HG02981 (cell line): ENCODE measurements around the gene HCFC1.

ENCODE experiments used
- ATAC-seq: cut with Tn5 transposase; IDR thresholded peaks from one replicate; pipeline ENCODE4 v1.9.1; 2021; ENCODE audit warnings: mild to moderate bottlenecking, moderate library complexity; ENCODE audit not compliant: unreplicated experiment

The HCFC1 gene

DNA sequence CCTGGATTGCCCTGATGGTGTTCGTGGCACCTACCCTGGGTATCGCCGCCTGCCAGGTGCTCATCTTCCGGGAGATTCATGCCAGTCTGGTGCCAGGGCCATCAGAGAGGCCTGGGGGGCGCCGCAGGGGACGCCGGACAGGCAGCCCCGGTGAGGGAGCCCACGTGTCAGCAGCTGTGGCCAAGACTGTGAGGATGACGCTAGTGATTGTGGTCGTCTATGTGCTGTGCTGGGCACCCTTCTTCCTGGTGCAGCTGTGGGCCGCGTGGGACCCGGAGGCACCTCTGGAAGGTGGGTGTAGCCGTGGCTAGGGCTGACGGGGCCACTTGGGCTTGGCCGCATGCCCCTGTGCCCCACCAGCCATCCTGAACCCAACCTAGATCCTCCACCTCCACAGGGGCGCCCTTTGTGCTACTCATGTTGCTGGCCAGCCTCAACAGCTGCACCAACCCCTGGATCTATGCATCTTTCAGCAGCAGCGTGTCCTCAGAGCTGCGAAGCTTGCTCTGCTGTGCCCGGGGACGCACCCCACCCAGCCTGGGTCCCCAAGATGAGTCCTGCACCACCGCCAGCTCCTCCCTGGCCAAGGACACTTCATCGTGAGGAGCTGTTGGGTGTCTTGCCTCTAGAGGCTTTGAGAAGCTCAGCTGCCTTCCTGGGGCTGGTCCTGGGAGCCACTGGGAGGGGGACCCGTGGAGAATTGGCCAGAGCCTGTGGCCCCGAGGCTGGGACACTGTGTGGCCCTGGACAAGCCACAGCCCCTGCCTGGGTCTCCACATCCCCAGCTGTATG lies 65.3 kb downstream of the HCFC1 start:
- ATAC-seq, result no peak

DNA sequence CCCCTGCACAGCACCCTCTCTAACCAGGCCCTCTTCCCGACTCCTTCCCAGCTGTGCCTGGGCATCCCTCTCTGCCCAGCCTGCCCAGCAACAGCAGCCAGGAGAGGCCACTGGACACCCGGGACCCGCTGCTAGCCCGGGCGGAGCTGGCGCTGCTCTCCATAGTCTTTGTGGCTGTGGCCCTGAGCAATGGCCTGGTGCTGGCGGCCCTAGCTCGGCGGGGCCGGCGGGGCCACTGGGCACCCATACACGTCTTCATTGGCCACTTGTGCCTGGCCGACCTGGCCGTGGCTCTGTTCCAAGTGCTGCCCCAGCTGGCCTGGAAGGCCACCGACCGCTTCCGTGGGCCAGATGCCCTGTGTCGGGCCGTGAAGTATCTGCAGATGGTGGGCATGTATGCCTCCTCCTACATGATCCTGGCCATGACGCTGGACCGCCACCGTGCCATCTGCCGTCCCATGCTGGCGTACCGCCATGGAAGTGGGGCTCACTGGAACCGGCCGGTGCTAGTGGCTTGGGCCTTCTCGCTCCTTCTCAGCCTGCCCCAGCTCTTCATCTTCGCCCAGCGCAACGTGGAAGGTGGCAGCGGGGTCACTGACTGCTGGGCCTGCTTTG lies 66.0 kb downstream of the HCFC1 start:
- no peak for ATAC-seq

- ATAC-seq, result no peak
These were observed 67.3 kb downstream of the HCFC1 start, which contains the start of gene AVPR2 for GRCh38 chrX:153903991-153904957. TSS of gene AVPR2 (plus strand) at chrX:153904673. CDS start at chrX:153905146, 473 bp downstream.

- ATAC-seq, result no peak
These were observed 68.2 kb downstream of the HCFC1 start for GRCh38 chrX:153903238-153903980.

- ATAC-seq, result no peak
These were observed 69.2 kb downstream of the HCFC1 start for GRCh38 chrX:153902385-153902784.

DNA sequence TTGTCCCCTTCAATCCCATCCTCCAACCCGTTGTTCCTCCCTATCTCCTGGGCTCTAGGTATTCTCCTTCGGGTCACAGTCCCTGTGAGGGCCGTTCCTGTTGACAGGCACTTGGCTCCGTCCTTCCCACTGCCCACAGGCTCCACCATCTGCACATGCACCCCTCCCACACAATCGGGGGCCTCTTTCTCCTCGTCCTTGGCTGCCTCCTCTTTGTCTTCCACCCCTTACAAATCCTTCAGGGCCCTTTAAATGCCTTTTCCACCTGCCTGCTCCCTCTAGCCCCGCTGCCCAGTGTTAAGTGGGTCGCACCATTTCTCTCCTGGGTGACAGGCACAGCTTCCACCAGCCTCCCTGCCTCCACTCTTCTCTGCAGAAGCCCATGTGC lies 69.9 kb downstream of the HCFC1 start:
- ATAC-seq, result no peak

GRCh38 chrX:153900831-153901752 lies 70.5 kb downstream of the HCFC1 start:
- peak; percentile 87 for ATAC-seq

GRCh38 chrX:153897899-153898298 lies 73.7 kb downstream of the HCFC1 start:
- ATAC-seq, result no peak
